Eye (tissue), 1 donor: ENCODE measurements around the gene NME9.
"Not testable (repeated sequence)": the region's sequence is repeated elsewhere in the genome, so short reads cannot be mapped to it uniquely, and the experiment has no call there.

Experiments
- DNase-seq: peaks from one replicate; pipeline ENCODE4 v3.0.0-alpha.2; 2015

The NME9 gene

GRCh38 chr3:138329127-138329983 is at the start of gene NME9:
TSS of gene NME9 (minus strand) at chr3:138329851. CDS start at chr3:138329335, 516 bp downstream.
- peak; percentile 98 for DNase-seq

- no peak for DNase-seq
Observed at GRCh38 chr3:138378990-138379389, 49.3 kb upstream of the NME9 start.

- DNase-seq, result no peak
Observed at GRCh38 chr3:138378331-138378730, 48.7 kb upstream of the NME9 start.

GRCh38 chr3:138377804-138378203 is 48.2 kb upstream of the NME9 start:
- DNase-seq, result no peak

DNA sequence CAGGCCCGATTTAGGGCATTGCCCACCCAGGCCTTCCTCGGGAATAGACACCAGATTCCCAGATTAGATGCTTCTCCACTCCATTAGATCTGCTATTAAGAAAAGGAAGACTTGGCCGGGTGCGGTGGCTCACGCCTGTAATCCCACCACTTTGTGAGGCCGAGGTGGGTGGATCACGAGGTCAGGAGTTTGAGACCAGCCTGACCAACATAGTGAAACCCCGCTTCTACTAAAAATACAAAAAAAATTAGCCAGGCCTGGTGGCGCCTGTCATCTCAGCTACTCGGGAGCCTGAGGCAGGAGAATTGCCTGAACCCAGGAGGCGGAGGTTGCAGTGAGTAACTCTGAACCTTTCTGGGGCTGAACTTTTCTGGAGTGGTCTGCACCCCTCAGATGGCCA is 47.6 kb upstream of the NME9 start:
- not testable (repeated sequence) for DNase-seq

- DNase-seq, result no peak
Observed at GRCh38 chr3:138376663-138377062, 47.0 kb upstream of the NME9 start.

- no peak for DNase-seq
Observed at GRCh38 chr3:138375447-138375846, 45.8 kb upstream of the NME9 start.

GRCh38 chr3:138374573-138375134 is 45.0 kb upstream of the NME9 start:
- DNase-seq, result no peak

GRCh38 chr3:138373736-138374094 is 44.1 kb upstream of the NME9 start:
- DNase-seq, result no peak

GRCh38 chr3:138373087-138373735 is 43.6 kb upstream of the NME9 start:
- DNase-seq, result no peak

DNA sequence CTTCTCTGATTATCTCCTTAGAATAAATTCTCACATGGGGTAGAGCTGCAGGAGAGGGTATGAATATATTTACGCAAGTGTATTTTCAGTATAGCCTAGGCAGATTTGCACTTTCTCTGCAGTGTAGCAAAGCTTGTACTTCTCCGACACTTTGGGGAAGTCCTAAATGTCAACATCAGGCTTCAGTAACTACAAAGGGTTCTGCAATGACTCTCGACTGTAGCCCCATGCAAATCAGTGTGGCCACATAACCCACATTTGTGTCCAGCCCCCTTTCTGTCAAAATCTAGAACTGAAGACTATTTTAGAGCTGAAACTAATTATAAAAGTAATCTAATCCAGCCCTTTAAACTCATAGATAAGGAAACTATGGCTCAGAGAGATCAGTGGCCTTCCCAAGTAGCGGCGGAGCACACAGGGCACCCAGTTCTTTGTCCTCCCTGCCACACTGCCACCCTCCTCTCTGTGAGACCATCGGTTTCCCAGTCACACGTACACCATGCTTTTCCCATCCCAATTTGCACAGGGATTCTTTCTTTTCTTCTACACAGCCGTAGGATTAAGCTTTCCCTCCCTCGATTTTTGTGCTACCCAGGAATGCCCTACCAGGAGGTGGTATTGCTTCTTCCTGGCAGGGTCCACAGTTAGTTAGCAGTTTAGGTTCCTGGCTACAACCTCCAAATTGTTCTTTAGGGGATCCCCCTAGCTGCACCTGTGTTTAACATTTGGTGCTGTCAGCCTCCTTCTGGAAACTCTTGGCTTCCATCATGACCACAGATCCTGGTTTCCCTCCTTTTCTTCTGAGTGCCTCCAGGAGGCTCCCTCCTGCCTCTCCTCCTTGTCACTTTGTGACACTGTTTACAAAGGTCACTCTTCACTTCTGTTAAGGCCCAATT is 41.7 kb upstream of the NME9 start:
- DNase-seq, result no peak

- no peak for DNase-seq
Observed at GRCh38 chr3:138370321-138370720, 40.7 kb upstream of the NME9 start.

- DNase-seq, result no peak
Observed at GRCh38 chr3:138369151-138369900, 39.7 kb upstream of the NME9 start.

DNA sequence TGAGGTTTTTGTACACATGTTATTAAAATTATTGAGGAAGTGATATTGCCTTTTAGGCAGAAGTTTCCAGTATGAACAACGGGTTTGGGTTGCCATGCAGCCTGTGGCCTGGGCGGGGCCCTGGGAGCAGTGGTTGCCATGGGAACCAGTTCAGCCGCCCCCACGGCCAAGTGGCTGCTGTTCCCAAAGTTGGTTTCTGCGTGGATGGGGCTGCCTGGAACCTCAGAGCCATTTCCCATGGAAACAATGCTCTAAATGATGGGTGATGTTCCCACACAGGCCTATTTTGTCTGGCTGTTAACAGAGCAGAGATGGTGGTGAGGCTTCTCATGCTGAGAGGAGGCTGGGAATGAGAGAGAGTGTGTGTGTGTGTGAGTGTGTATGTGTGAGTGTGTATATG is 38.3 kb upstream of the NME9 start:
- no peak for DNase-seq

DNA sequence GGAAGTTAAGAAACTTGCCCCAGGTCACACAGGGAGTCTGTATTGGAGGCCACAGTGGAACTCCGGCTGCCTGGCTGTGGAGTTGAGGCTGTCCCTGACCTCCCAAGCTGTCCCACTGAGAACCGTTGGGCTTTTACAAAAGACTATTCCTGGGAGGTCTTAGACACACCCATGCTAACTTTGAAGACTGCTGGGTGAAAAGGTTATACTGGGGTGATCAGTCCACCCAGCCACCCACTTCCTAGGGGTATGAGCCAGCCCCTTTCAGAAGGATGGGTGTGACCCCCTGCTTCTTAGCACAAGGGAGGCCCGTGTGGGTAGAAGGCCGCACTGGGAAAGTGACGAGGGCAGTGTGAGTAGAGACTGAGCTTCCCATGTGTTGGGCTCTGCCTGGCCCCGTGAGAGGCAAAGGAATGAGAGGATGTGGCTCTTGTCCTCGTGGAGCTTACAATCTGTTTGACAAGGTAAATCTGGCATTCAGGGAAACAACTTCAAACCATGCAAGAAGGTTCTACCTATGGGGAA is 37.7 kb upstream of the NME9 start:
- DNase-seq, result no peak

GRCh38 chr3:138366006-138366759 is 36.5 kb upstream of the NME9 start:
- no peak for DNase-seq

DNA sequence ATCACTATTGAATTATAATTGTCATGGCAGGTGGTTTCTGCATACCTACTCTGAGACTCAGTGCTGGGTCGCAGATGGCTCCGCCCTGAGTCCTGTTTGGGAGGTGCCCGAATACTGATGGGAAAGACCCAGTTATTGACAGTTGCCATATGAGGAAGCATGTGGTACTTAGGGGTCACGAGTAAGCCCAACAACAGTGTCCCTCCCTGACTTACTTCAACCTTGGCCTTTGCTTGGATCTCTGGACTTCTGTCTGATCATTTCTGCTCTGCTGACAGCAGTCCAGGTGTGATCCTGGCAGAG is 35.6 kb upstream of the NME9 start:
- no peak for DNase-seq

- no peak for DNase-seq
Observed at GRCh38 chr3:138364356-138365252, 35.0 kb upstream of the NME9 start.

DNA sequence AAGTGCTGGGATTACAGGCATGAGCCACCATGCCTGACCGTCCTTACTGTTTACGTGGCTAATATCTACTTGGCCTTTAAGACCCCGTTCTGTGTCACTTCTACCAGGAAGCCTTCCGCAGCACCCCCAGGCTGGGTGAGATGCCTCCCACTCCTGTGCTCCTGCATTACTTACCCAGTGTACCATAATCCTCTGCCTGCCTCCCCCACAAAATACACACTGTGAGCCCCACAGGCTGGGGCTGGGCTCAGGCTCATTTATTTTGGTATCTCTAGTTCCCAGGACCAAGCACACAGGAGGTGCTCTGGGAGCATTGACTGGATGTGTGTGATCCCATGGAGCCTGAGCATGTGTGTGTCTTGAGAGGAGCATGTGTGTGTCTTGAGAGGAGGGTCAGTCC is 33.7 kb upstream of the NME9 start:
- DNase-seq, result no peak

- DNase-seq, result no peak
Observed at GRCh38 chr3:138362538-138362937, 32.9 kb upstream of the NME9 start.
